ENCODE measurements around the gene ANKLE1.

Gene ANKLE1

GRCh38 chr19:17248011-17248776 lies 33.5 kb upstream of the ANKLE1 start:
- H3K36me3 ChIP-seq (ENCODE audit: insufficient read depth, low read length), result no peaks in the 10 kb centered on the region
- no peak overlapping the region for H3K4me3 ChIP-seq (ENCODE audit: low read length, poor library complexity, severe bottlenecking)
- H4K20me1 ChIP-seq (ENCODE audit: insufficient read depth, low read length, poor library complexity, severe bottlenecking), result peaks cover 17% of the 10 kb centered on the region
- no peak overlapping the region for H3K4me2 ChIP-seq (ENCODE audit: low read depth, low read length, poor library complexity, severe bottlenecking)
- H3F3A ChIP-seq (ENCODE audit: low read depth), result no peaks in the 10 kb centered on the region
- peaks cover 25% of the 10 kb centered on the region for H3K79me2 ChIP-seq (ENCODE audit: insufficient read depth, low read length)
- TF ChIP-seq EZH2phosphoT487 (IDR thresholded peaks at IDR 0.05; ENCODE audit: borderline replicate concordance), result no peak
- no peak for TF ChIP-seq CTCF (conservative IDR thresholded peaks at IDR 0.05; ENCODE audit: low read length)
- H2AFZ ChIP-seq (ENCODE audit: low read length), result no peak overlapping the region
- H3K9ac ChIP-seq (ENCODE audit: low read depth, low read length, poor library complexity, severe bottlenecking), result no peak overlapping the region
- H3K9me2 ChIP-seq (replicated peaks; ENCODE audit: low read depth, low read length), result no peaks in the 10 kb centered on the region
- H3K9me3 ChIP-seq (ENCODE audit: insufficient read depth, low read depth, low read length), result no peaks in the 10 kb centered on the region
- peaks cover 25% of the 10 kb centered on the region for H3K4me1 ChIP-seq (ENCODE audit: insufficient read depth, low read length, poor library complexity, severe bottlenecking)
- H3K27me3 ChIP-seq (ENCODE audit: insufficient read depth, low read length, poor library complexity, severe bottlenecking), result no peaks in the 10 kb centered on the region

- no peaks in the 10 kb centered on the region for H3K27me3 ChIP-seq (ENCODE audit: insufficient read depth, low read length, poor library complexity, severe bottlenecking)
- H3K36me3 ChIP-seq (ENCODE audit: insufficient read depth, low read length), result no peaks in the 10 kb centered on the region
- no peaks in the 10 kb centered on the region for H3K9me2 ChIP-seq (replicated peaks; ENCODE audit: low read depth, low read length)
- H3K4me2 ChIP-seq (ENCODE audit: low read depth, low read length, poor library complexity, severe bottlenecking), result no peak overlapping the region
- no peak overlapping the region for H3K4me3 ChIP-seq (ENCODE audit: low read length, poor library complexity, severe bottlenecking)
- H3K9ac ChIP-seq (ENCODE audit: low read depth, low read length, poor library complexity, severe bottlenecking), result no peak overlapping the region
- no peak overlapping the region for H2AFZ ChIP-seq (ENCODE audit: low read length)
- H3F3A ChIP-seq (ENCODE audit: low read depth), result no peaks in the 10 kb centered on the region
- no peaks in the 10 kb centered on the region for H3K9me3 ChIP-seq (ENCODE audit: insufficient read depth, low read depth, low read length)
- H3K4me1 ChIP-seq (ENCODE audit: insufficient read depth, low read length, poor library complexity, severe bottlenecking), result peaks cover 9% of the 10 kb centered on the region
- TF ChIP-seq CTCF (conservative IDR thresholded peaks at IDR 0.05; ENCODE audit: low read length) (no peak), EZH2phosphoT487 (IDR thresholded peaks at IDR 0.05; ENCODE audit: borderline replicate concordance) (no peak)
- no peaks in the 10 kb centered on the region for H4K20me1 ChIP-seq (ENCODE audit: insufficient read depth, low read length, poor library complexity, severe bottlenecking)
- peaks cover 7% of the 10 kb centered on the region for H3K79me2 ChIP-seq (ENCODE audit: insufficient read depth, low read length)
Observed at GRCh38 chr19:17249887-17250548, 31.7 kb upstream of the ANKLE1 start.

- H3K79me2 ChIP-seq (ENCODE audit: insufficient read depth, low read length), result no peaks in the 10 kb centered on the region
- no peaks in the 10 kb centered on the region for H3K27me3 ChIP-seq (ENCODE audit: insufficient read depth, low read length, poor library complexity, severe bottlenecking)
- H3F3A ChIP-seq (ENCODE audit: low read depth), result no peaks in the 10 kb centered on the region
- no peaks in the 10 kb centered on the region for H3K4me1 ChIP-seq (ENCODE audit: insufficient read depth, low read length, poor library complexity, severe bottlenecking)
- no peak overlapping the region for H3K9ac ChIP-seq (ENCODE audit: low read depth, low read length, poor library complexity, severe bottlenecking)
- no peak overlapping the region for H2AFZ ChIP-seq (ENCODE audit: low read length)
- H3K4me3 ChIP-seq (ENCODE audit: low read length, poor library complexity, severe bottlenecking), result no peak overlapping the region
- H3K9me2 ChIP-seq (replicated peaks; ENCODE audit: low read depth, low read length), result no peaks in the 10 kb centered on the region
- peaks cover 4% of the 10 kb centered on the region; the same call in 1 of the 2 replicates for H3K9me3 ChIP-seq (ENCODE audit: insufficient read depth, low read depth, low read length)
- no peak overlapping the region for H3K4me2 ChIP-seq (ENCODE audit: low read depth, low read length, poor library complexity, severe bottlenecking)
- no peaks in the 10 kb centered on the region for H3K36me3 ChIP-seq (ENCODE audit: insufficient read depth, low read length)
- TF ChIP-seq EZH2phosphoT487 (IDR thresholded peaks at IDR 0.05; ENCODE audit: borderline replicate concordance) (no peak), CTCF (conservative IDR thresholded peaks at IDR 0.05; ENCODE audit: low read length) (no peak)
- no peaks in the 10 kb centered on the region for H4K20me1 ChIP-seq (ENCODE audit: insufficient read depth, low read length, poor library complexity, severe bottlenecking)
Observed at GRCh38 chr19:17254636-17255035, 27.1 kb upstream of the ANKLE1 start.
